Tibial nerve (tissue), 4 donors: ENCODE results near the gene IFI27L1. TPM values are rescaled to one million over a fixed set of nuclear protein-coding genes. Genes with fewer than 3 reads are reported as not detected.

Experiments used
- DNase-seq, 2 donors: peaks; one replicate each; pipeline ENCODE4 v3.0.0-alpha.2; 2019; ENCODE audit warnings: low spot score in 2 of 2
- H3K27ac ChIP-seq, 4 donors: fragments of 200-600 bp; sonication (generic) in 3 of 4; one replicate each; pipeline ENCODE4 v1.5.1; 2017 to 2019; ENCODE audit warnings: mild to moderate bottlenecking in 1 of 4
- H3K27me3 ChIP-seq, 2 donors: fragments of 200-600 bp; sonication (generic) in 1 of 2; one replicate each; pipeline versions ENCODE4 v1.5.1 to v1.6.0; 2017 to 2019
- H3K36me3 ChIP-seq, 3 donors: fragments of 200-600 bp; sonication (generic); one replicate each; pipeline ENCODE4 v1.5.1; 2018 to 2019
- H3K4me1 ChIP-seq, 4 donors: fragments of 200-600 bp; sonication (generic) in 3 of 4; one replicate each; pipeline ENCODE4 v1.5.1; 2017 to 2019
- H3K4me3 ChIP-seq, 4 donors: fragments of 200-600 bp; sonication (generic) in 3 of 4; one replicate each; pipeline ENCODE4 v1.5.1; 2017 to 2019; ENCODE audit warnings: mild to moderate bottlenecking in 1 of 4, moderate library complexity in 1 of 4
- H3K9me3 ChIP-seq, 4 donors: fragments of 200-600 bp; sonication (generic) in 3 of 4; one replicate each; pipeline ENCODE4 v1.5.1; 2017 to 2019
- CTCF ChIP-seq, 5 experiments: fragments of 200-600 bp in 3 of 5; fragments of 450-650 bp in 2 of 5; sonication (generic) in 3 of 5; IDR thresholded peaks; one replicate each; pipeline ENCODE4 v1.5.1; 2016 to 2019; ENCODE audit warnings: antibody characterized with exemption in 5 of 5, mild to moderate bottlenecking in 3 of 5, moderate library complexity in 2 of 5
- EP300 ChIP-seq, 2 donors: sonication (generic); formaldehyde crosslinking; IDR thresholded peaks; one replicate each; pipeline ENCODE4 v1.6.1; 2017; ENCODE audit warnings: antibody characterized with exemption in 2 of 2, mild to moderate bottlenecking in 1 of 2
- POLR2A ChIP-seq, 2 donors: fragments of 450-650 bp; IDR thresholded peaks; one replicate each; pipeline ENCODE4 v1.6.1; 2017; ENCODE audit warnings: antibody characterized with exemption in 2 of 2, mild to moderate bottlenecking in 2 of 2, moderate library complexity in 2 of 2
- WGBS, 2 donors: methylation state at CpG; one replicate each; pipeline ENCODE4 v1.1.5; 2018; 5-methylcytosine and 5-hydroxymethylcytosine counted together
- total RNA-seq, 4 donors: library from RNA; depleted of rRNA; stranded (reverse); fragments of >200 nt; gene quantifications; one replicate each; pipeline ENCODE4 v1.1.0, GENCODE V29; 2016

IFI27L1 gene
- total RNA-seq, 4 donors from 2014 or later, result 2.7 to 14.6 (median 7.2) TPM

GRCh38 chr14:94041551-94042346 lies 39.4 kb upstream of the IFI27L1 start:
- Histone ChIP-seq H3K9me3 (no peaks in the 10 kb centered on the region), H3K27ac (no peak overlapping the region), H3K4me1 (peaks cover 0 to 10% (median 2%) of the 10 kb centered on the region in 4 donors), H3K36me3 (peaks cover 0 to 39% (median 0%) of the 10 kb centered on the region in 3 donors), H3K4me3 (no peak overlapping the region), H3K27me3 (no peaks in the 10 kb centered on the region)
- TF ChIP-seq POLR2A (IDR thresholded peaks at IDR 0.05) (no peak), EP300 (IDR thresholded peaks at IDR 0.05) (no peak), CTCF (IDR thresholded peaks at IDR 0.05) (no peak)
- DNase-seq, result no peak
- 61 to 65% methylated on average over 14 to 18 of the region's 18 CpGs for WGBS, 2 donors

- H3K4me3 ChIP-seq, result no peak overlapping the region
- 62 to 75% methylated on average over 8 to 12 of the region's 12 CpGs for WGBS, 2 donors
- H3K27me3 ChIP-seq, result no peaks in the 10 kb centered on the region
- H3K36me3 ChIP-seq, result peaks cover 0 to 47% (median 0%) of the 10 kb centered on the region in 3 donors
- TF ChIP-seq EP300 (IDR thresholded peaks at IDR 0.05) (no peak), POLR2A (IDR thresholded peaks at IDR 0.05) (no peak), CTCF (IDR thresholded peaks at IDR 0.05) (no peak)
- no peak overlapping the region for H3K27ac ChIP-seq
- H3K9me3 ChIP-seq, result no peaks in the 10 kb centered on the region
- peaks cover 0 to 10% (median 2%) of the 10 kb centered on the region in 4 donors for H3K4me1 ChIP-seq
- DNase-seq, result no peak
These were observed 38.5 kb upstream of the IFI27L1 start for GRCh38 chr14:94042433-94043091.

DNA sequence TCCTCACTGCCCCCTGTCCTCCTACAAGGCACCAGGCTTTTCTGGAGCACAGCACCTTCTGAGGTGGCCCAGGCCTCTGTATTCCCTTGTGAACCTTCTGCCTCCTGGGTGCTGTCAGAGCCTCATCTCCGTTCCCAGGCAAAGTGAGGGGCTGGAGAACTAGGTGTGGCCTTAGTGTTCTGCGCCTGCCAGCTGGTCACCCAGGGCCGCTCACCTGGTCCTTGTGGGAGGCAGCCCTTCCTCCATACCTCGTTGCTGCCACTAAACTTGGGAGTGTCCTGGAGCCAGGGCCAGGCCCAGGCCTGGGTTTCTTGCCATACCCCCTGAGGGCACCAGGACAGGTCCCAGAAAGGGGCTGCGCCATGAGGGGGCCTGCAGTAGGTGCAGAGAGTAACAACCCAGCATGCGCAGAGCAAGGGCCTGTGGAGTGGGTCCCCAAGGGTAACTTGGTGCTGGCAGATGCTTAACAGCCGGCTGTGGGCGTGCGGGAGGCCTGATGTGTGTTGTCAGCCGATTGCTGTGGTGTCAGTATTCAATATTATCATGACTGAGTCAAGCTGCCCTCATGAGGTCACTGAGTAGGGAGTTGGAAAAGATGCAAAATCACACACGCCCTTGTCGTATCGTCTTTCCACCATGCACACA lies 37.9 kb upstream of the IFI27L1 start:
- H3K9me3 ChIP-seq, result no peaks in the 10 kb centered on the region
- H3K36me3 ChIP-seq, result peaks cover 0 to 50% (median 0%) of the 10 kb centered on the region in 3 donors
- WGBS, 2 donors, result 84 to 85% methylated on average over 12 to 13 of the region's 13 CpGs
- no peak overlapping the region for H3K4me3 ChIP-seq
- TF ChIP-seq EP300 (IDR thresholded peaks at IDR 0.05), result no peak
- no peak for TF ChIP-seq POLR2A (IDR thresholded peaks at IDR 0.05)
- no peak for TF ChIP-seq CTCF (IDR thresholded peaks at IDR 0.05)
- DNase-seq, result no peak
- no peaks in the 10 kb centered on the region for H3K27me3 ChIP-seq
- peaks cover 0 to 10% (median 2%) of the 10 kb centered on the region in 4 donors for H3K4me1 ChIP-seq
- H3K27ac ChIP-seq, result no peak overlapping the region

DNA sequence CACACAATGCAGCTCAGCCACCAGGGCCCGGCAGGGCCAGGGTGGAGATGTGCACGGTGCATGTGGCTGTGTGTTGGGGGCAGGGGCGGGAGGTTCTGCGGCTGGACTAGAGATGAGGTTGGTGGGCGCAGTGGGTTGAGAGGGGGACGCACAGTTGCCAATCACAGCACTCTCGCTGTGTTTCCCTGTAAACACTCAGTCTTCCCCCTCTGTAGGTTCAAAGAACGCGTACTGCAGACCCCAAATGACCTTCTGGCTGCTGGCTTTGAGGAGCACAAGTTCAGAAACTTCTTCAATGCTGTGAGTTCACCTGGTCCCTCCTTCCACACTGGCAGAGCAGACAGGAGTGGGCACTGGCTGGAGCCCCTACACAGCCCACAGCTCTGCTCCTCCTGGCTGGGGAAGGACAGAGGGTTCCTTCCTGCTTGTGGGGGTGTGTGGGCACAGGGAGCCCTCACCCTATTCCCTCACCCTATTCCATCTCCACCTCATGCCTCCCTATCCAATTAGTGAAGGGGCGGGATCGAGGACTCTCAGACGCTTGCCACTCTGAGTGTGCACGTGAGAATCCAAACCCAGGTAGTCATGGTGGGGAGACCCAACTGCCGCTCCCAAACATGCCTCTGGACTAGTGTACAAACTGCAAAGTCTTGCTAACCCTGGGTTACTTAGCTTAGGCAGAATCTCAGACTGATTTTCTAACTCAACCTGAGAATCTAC lies 37.2 kb upstream of the IFI27L1 start:
- no peaks in the 10 kb centered on the region for H3K9me3 ChIP-seq
- peaks cover 0 to 10% (median 2%) of the 10 kb centered on the region in 4 donors for H3K4me1 ChIP-seq
- no peaks in the 10 kb centered on the region for H3K27me3 ChIP-seq
- no peak overlapping the region for H3K27ac ChIP-seq
- WGBS, 2 donors, result 88 to 89% methylated on average over 14 of the region's 14 CpGs
- DNase-seq, result no peak
- no peak for TF ChIP-seq EP300 (IDR thresholded peaks at IDR 0.05)
- H3K36me3 ChIP-seq, result peaks cover 0 to 55% (median 5%) of the 10 kb centered on the region in 3 donors
- H3K4me3 ChIP-seq, result no peak overlapping the region

DNA sequence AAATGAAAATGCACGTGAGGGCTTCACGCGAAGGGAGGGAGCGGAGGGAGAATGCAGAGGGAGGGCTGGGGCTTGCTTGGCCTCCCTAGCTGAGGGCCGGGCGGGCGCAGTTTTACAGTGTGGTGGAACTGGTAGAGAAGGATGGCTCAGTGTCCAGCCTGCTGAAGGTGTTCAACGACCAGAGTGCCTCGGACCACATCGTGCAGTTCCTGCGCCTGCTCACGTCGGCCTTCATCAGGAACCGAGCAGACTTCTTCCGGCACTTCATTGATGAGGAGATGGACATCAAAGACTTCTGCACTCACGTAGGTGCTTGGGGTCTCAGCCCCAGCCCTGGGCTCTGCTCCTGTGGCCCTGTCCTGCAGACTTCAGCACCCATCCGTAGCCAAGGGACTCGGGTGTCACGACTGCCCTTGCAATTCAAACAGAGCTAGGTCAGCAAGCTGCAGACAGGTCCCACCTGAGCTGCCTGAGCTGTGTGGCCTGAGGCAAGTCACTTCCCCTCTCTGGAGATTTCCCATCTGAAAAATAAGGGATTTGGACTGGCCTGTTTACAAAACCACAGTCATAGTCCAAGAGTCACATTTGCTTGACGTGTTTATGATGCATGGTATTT lies 36.5 kb upstream of the IFI27L1 start:
- TF ChIP-seq CTCF (IDR thresholded peaks at IDR 0.05) (no peak), POLR2A (IDR thresholded peaks at IDR 0.05) (no peak), EP300 (IDR thresholded peaks at IDR 0.05) (no peak)
- 87 to 94% methylated on average over 20 of the region's 20 CpGs for WGBS, 2 donors
- DNase-seq, result no peak
- no peaks in the 10 kb centered on the region for H3K27me3 ChIP-seq
- H3K4me1 ChIP-seq, result peaks cover 0 to 10% (median 2%) of the 10 kb centered on the region in 4 donors
- peaks cover 0 to 62% (median 12%) of the 10 kb centered on the region in 3 donors for H3K36me3 ChIP-seq
- no peak overlapping the region for H3K4me3 ChIP-seq
- no peaks in the 10 kb centered on the region for H3K9me3 ChIP-seq
- no peak overlapping the region for H3K27ac ChIP-seq
